ENCODE data around the gene DAP.

The DAP gene

DNA sequence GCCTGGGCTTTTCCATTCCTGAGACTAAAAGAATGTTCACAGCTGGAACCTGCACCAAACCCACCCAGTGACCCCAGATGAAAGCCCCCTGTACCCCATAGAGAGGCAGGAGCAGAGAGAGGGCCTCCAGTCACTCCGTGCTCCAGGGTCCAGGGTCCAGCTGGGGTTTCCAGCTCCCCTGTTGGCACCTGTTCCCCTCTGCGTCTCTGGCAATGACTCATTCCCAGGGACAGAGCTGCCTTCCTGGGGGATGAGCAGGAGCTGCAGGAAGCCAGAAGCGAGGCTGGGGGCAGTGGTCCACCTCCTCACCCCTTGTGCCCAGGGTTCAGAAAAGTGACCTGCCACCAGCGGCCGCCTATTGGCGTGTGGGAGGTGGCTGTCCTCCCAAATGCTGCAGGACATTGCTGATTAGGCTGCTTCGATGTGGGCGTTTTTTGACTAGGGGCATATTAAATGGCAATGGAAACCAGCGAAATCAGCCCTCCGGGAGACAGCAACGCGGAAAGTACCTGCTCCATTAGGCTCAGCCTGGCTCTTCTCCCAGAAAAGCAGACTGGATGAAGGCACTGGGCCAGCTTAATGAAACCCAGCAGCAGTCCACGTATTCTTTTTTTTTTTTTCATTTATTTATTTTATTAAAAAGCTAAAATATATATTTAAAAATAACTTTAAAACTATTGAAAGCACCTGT, 97.4 kb downstream of the DAP start:
- Histone ChIP-seq H4K5ac (ENCODE audit: low read length) (no peak overlapping the region), H2BK5ac (ENCODE audit: low read length) (no peak overlapping the region), H3K4me3 (ENCODE audit: low read length) (no peak overlapping the region), H2BK120ac (ENCODE audit: low read depth, low read length) (no peak overlapping the region), H2AK5ac (ENCODE audit: low read length) (no peak overlapping the region), H3K36me3 (ENCODE audit: control insufficient read depth, insufficient read depth, low read length) (no peaks in the 10 kb centered on the region), H3K4me2 (ENCODE audit: low read length) (no peak overlapping the region), H3K79me1 (ENCODE audit: low read length) (no peaks in the 10 kb centered on the region), H3K4ac (ENCODE audit: low read depth, low read length) (no peak overlapping the region), H3K79me2 (ENCODE audit: control insufficient read depth, insufficient read depth, low read length) (no peaks in the 10 kb centered on the region), H3K56ac (ENCODE audit: low read length) (no peak overlapping the region), H3K27ac (ENCODE audit: low read depth, low read length) (no peak overlapping the region), H3K27me3 (ENCODE audit: insufficient read depth, low read length, poor library complexity) (no peaks in the 10 kb centered on the region), H3K18ac (ENCODE audit: low read length) (no peak overlapping the region), H3K9ac (ENCODE audit: low read length) (no peak overlapping the region), H3K23ac (ENCODE audit: low read length) (no peak overlapping the region), H4K8ac (ENCODE audit: low read depth, low read length) (no peak overlapping the region), H2BK15ac (replicated peaks; ENCODE audit: low read depth) (no peak overlapping the region), H3K4me1 (ENCODE audit: control insufficient read depth, low read depth, low read length) (no peaks in the 10 kb centered on the region)
- peak; percentile 21 for DNase-seq
- WGBS (ENCODE audit: extremely low coverage, insufficient coverage, low lambda C conversion rate) = no CpG with 5 or more reads among the region's 13 CpGs

GRCh38 chr5:10662661-10663488, 98.2 kb downstream of the DAP start:
- Histone ChIP-seq H3K79me2 (ENCODE audit: control insufficient read depth, insufficient read depth, low read length) (no peaks in the 10 kb centered on the region), H2BK120ac (ENCODE audit: low read depth, low read length) (no peak overlapping the region), H2BK5ac (ENCODE audit: low read length) (no peak overlapping the region), H3K18ac (ENCODE audit: low read length) (no peak overlapping the region), H3K36me3 (ENCODE audit: control insufficient read depth, insufficient read depth, low read length) (no peaks in the 10 kb centered on the region), H2AK5ac (ENCODE audit: low read length) (no peak overlapping the region), H4K5ac (ENCODE audit: low read length) (no peak overlapping the region), H4K8ac (ENCODE audit: low read depth, low read length) (no peak overlapping the region), H3K4me3 (ENCODE audit: low read length) (no peak overlapping the region), H3K9ac (ENCODE audit: low read length) (no peak overlapping the region), H3K56ac (ENCODE audit: low read length) (no peak overlapping the region), H3K4me1 (ENCODE audit: control insufficient read depth, low read depth, low read length) (no peaks in the 10 kb centered on the region), H3K79me1 (ENCODE audit: low read length) (no peaks in the 10 kb centered on the region), H3K27ac (ENCODE audit: low read depth, low read length) (no peak overlapping the region), H3K27me3 (ENCODE audit: insufficient read depth, low read length, poor library complexity) (no peaks in the 10 kb centered on the region), H3K4me2 (ENCODE audit: low read length) (no peak overlapping the region), H3K4ac (ENCODE audit: low read depth, low read length) (no peak overlapping the region), H3K23ac (ENCODE audit: low read length) (no peak overlapping the region), H2BK15ac (replicated peaks; ENCODE audit: low read depth) (no peak overlapping the region)
- no peak for DNase-seq
- WGBS (ENCODE audit: extremely low coverage, insufficient coverage, low lambda C conversion rate) = no CpG with 5 or more reads among the region's 10 CpGs

DNA sequence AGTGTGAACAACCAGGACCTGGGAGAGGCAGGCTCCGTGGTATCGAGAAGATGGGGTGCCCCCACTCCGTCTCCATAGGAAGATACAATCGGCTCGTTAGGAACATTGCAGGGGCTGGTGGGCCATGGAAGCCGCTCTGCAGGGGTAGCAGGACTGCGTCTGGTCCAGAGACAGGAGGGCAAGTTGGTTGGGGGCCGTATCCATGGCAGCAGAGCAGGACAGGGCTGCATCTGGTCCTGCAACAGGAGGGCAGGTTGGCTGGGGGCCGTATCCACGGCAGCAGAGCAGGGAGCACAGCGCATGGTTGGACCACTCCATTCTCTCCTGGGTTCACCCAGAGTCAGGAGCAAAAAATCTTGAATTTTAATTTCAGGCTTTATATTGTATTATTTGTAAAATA, 99.0 kb downstream of the DAP start:
- H3K23ac ChIP-seq (ENCODE audit: low read length) = no peak overlapping the region
- H3K9ac ChIP-seq (ENCODE audit: low read length) = no peak overlapping the region
- H2BK5ac ChIP-seq (ENCODE audit: low read length) = no peak overlapping the region
- no peaks in the 10 kb centered on the region for H3K36me3 ChIP-seq (ENCODE audit: control insufficient read depth, insufficient read depth, low read length)
- no peak overlapping the region for H4K8ac ChIP-seq (ENCODE audit: low read depth, low read length)
- H3K4ac ChIP-seq (ENCODE audit: low read depth, low read length) = no peak overlapping the region
- H3K4me2 ChIP-seq (ENCODE audit: low read length) = no peak overlapping the region
- no peaks in the 10 kb centered on the region for H3K4me1 ChIP-seq (ENCODE audit: control insufficient read depth, low read depth, low read length)
- H3K79me1 ChIP-seq (ENCODE audit: low read length) = no peaks in the 10 kb centered on the region
- no peaks in the 10 kb centered on the region for H3K27me3 ChIP-seq (ENCODE audit: insufficient read depth, low read length, poor library complexity)
- no peak overlapping the region for H2AK5ac ChIP-seq (ENCODE audit: low read length)
- H3K56ac ChIP-seq (ENCODE audit: low read length) = no peak overlapping the region
- no peak overlapping the region for H3K27ac ChIP-seq (ENCODE audit: low read depth, low read length)
- no peak overlapping the region for H2BK15ac ChIP-seq (replicated peaks; ENCODE audit: low read depth)
- no peak overlapping the region for H3K18ac ChIP-seq (ENCODE audit: low read length)
- DNase-seq = no peak
- no peak overlapping the region for H3K4me3 ChIP-seq (ENCODE audit: low read length)
- no CpG with 5 or more reads among the region's 11 CpGs for WGBS (ENCODE audit: extremely low coverage, insufficient coverage, low lambda C conversion rate)
- H2BK120ac ChIP-seq (ENCODE audit: low read depth, low read length) = no peak overlapping the region
- no peaks in the 10 kb centered on the region for H3K79me2 ChIP-seq (ENCODE audit: control insufficient read depth, insufficient read depth, low read length)
- no peak overlapping the region for H4K5ac ChIP-seq (ENCODE audit: low read length)

DNA sequence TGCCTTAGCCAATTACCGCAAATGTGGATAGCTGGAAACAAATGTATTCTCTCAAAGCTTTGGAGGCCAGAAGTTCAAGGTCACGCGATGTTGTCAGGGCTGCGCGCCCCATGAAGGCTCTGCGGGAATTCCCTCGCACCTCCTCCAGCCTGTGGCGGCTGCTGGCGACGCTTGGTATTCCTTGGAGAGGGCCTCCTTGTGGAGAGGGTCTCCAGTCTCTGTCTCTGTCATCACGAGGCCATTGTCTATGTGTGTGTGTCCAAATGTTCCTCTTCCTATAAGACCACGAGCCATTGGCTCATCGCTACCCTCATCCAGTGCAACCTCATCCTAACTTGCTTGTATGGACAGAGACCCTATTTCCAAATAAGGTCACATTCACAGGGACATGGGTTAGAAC, 99.6 kb downstream of the DAP start:
- Histone ChIP-seq H3K56ac (ENCODE audit: low read length) (no peak overlapping the region), H2BK5ac (ENCODE audit: low read length) (no peak overlapping the region), H3K9ac (ENCODE audit: low read length) (no peak overlapping the region), H3K4ac (ENCODE audit: low read depth, low read length) (no peak overlapping the region), H2BK15ac (replicated peaks; ENCODE audit: low read depth) (no peak overlapping the region), H3K4me3 (ENCODE audit: low read length) (no peak overlapping the region), H3K36me3 (ENCODE audit: control insufficient read depth, insufficient read depth, low read length) (no peaks in the 10 kb centered on the region), H3K27ac (ENCODE audit: low read depth, low read length) (no peak overlapping the region), H3K18ac (ENCODE audit: low read length) (no peak overlapping the region), H2AK5ac (ENCODE audit: low read length) (no peak overlapping the region), H3K27me3 (ENCODE audit: insufficient read depth, low read length, poor library complexity) (no peaks in the 10 kb centered on the region), H4K5ac (ENCODE audit: low read length) (no peak overlapping the region), H3K23ac (ENCODE audit: low read length) (no peak overlapping the region), H2BK120ac (ENCODE audit: low read depth, low read length) (no peak overlapping the region), H3K4me1 (ENCODE audit: control insufficient read depth, low read depth, low read length) (no peaks in the 10 kb centered on the region), H3K79me1 (ENCODE audit: low read length) (no peaks in the 10 kb centered on the region), H3K79me2 (ENCODE audit: control insufficient read depth, insufficient read depth, low read length) (no peaks in the 10 kb centered on the region), H3K4me2 (ENCODE audit: low read length) (no peak overlapping the region), H4K8ac (ENCODE audit: low read depth, low read length) (no peak overlapping the region)
- WGBS (ENCODE audit: extremely low coverage, insufficient coverage, low lambda C conversion rate) = no CpG with 5 or more reads among the region's 13 CpGs
- DNase-seq = no peak

DNA sequence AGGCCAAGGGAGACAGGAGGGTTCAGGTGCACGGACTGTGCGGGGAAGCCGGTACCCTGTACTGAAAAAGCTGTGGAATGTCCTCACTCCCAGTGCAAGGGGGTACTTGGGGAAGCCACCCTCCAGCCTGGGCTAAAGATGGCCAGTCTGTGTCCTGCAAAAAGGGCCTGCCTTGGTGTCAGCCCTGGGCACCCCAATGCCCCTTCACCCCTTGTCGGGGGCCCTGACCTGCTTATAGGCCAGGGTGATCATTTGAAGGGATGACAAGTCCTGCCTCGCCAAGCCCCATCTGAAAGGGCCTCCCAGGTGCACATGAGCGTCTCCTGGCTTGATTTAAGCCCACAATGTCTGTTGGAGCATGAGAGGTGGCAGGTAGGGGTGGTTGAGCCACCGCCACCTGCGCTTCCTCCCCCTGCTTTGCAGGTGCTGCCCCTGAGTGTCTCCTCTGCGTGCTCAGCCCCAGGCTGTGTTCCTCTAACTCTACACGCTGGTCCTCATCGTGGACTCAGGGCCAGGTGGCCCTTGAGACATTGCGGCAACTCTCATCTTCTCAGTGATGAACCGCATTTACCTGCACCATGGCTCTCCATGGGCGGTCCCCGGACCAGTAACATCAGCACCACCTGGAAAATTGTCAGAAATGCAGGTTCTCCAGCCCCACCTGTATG, 100.2 kb downstream of the DAP start:
- H4K5ac ChIP-seq (ENCODE audit: low read length) = no peak overlapping the region
- H3K9ac ChIP-seq (ENCODE audit: low read length) = no peak overlapping the region
- no peak overlapping the region for H3K23ac ChIP-seq (ENCODE audit: low read length)
- H3K4ac ChIP-seq (ENCODE audit: low read depth, low read length) = no peak overlapping the region
- no peak for DNase-seq
- H3K27ac ChIP-seq (ENCODE audit: low read depth, low read length) = no peak overlapping the region
- no peak overlapping the region for H3K56ac ChIP-seq (ENCODE audit: low read length)
- no peak overlapping the region for H2BK15ac ChIP-seq (replicated peaks; ENCODE audit: low read depth)
- no peak overlapping the region for H3K4me2 ChIP-seq (ENCODE audit: low read length)
- H4K8ac ChIP-seq (ENCODE audit: low read depth, low read length) = no peak overlapping the region
- H3K36me3 ChIP-seq (ENCODE audit: control insufficient read depth, insufficient read depth, low read length) = no peaks in the 10 kb centered on the region
- no peaks in the 10 kb centered on the region for H3K27me3 ChIP-seq (ENCODE audit: insufficient read depth, low read length, poor library complexity)
- no peaks in the 10 kb centered on the region for H3K79me1 ChIP-seq (ENCODE audit: low read length)
- H2BK5ac ChIP-seq (ENCODE audit: low read length) = no peak overlapping the region
- no peak overlapping the region for H2AK5ac ChIP-seq (ENCODE audit: low read length)
- no peak overlapping the region for H3K18ac ChIP-seq (ENCODE audit: low read length)
- no CpG with 5 or more reads among the region's 15 CpGs for WGBS (ENCODE audit: extremely low coverage, insufficient coverage, low lambda C conversion rate)
- no peaks in the 10 kb centered on the region for H3K4me1 ChIP-seq (ENCODE audit: control insufficient read depth, low read depth, low read length)
- no peak overlapping the region for H3K4me3 ChIP-seq (ENCODE audit: low read length)
- no peak overlapping the region for H2BK120ac ChIP-seq (ENCODE audit: low read depth, low read length)
- H3K79me2 ChIP-seq (ENCODE audit: control insufficient read depth, insufficient read depth, low read length) = no peaks in the 10 kb centered on the region

All from mesendoderm (in vitro differentiated cells).